K562 (cell line): ENCODE results near the gene RNF212B. TPM values are rescaled to one million over a fixed set of nuclear protein-coding genes. Genes with fewer than 3 reads are reported as not detected.
A peak's percentile ranks its signal among the peaks of the same experiment; 100 is the strongest.

ENCODE experiments used
- ATAC-seq: fragments of 200-7000 bp; cut with Tn5 transposase; 3 replicates; pipeline ENCODE4 v1.9.1; 2020; ENCODE audit warnings: moderate library complexity
- BruUV-seq: library from RNA; stranded (reverse); fragments of 400-500 nt; replicated peaks from 2 replicates; lab custom pipeline; 2021; lab: Mats Ljungman, UMichigan
- CTCF ChIA-PET: fragments of 300-600 bp; formaldehyde crosslinking; extraction: SDS; loops from one replicate; lab custom pipeline; 2021; ENCODE audit warnings: low intra/inter-chr PET ratio; lab: Yijun Ruan, JAX
- POLR2A ChIA-PET: fragments of 300-600, 350-650 bp; sonication (Branson Sonifier 250); formaldehyde crosslinking; extraction: SDS; loops from one replicate; lab custom pipeline; 2021; ENCODE audit warnings: antibody characterized with exemption, inconsistent platforms; lab: Yijun Ruan, JAX
- DNase-seq, 4 experiments: peaks; one replicate each; pipeline versions ENCODE4 v3.0.0 to v3.0.0-alpha.2; 2011 to 2018; ENCODE audit warnings: low spot score in 3 of 4, mixed read lengths in 3 of 4; ENCODE audit errors: extremely low read depth in 1 of 4
- FAIRE-seq: peaks from 2 replicates; lab custom pipeline; 2011; peaks lifted over from hg19 to GRCh38; lab: Jason Lieb, UNC
- H2AFZ ChIP-seq: 2 replicates; pipeline ENCODE4 v1.6.0; 2011; ENCODE audit warnings: low read depth, low read length, control low read depth, inconsistent platforms
- H3K27ac ChIP-seq: fragments of 200-600 bp; 3 replicates; pipeline ENCODE4 v1.8.0; 2011; ENCODE audit warnings: low read depth, mild to moderate bottlenecking, control low read depth, inconsistent platforms, low read length, moderate library complexity, mixed read lengths; ENCODE audit errors: extremely low read depth
- H3K27me3 ChIP-seq, 2 experiments: fragments of 300-600 bp in 1 of 2; 2 replicates in 1 of 2; 3 replicates in 1 of 2; pipeline versions ENCODE4 v1.6.0 to v1.8.0; 2011; ENCODE audit warnings: inconsistent platforms in 2 of 2, low read length in 2 of 2, mild to moderate bottlenecking in 1 of 2, mixed read lengths in 1 of 2, moderate library complexity in 1 of 2; ENCODE audit not compliant: control insufficient read depth in 2 of 2, insufficient read depth in 2 of 2
- H3K36me3 ChIP-seq: fragments of 300-600 bp; 3 replicates; pipeline ENCODE4 v1.8.0; 2011; ENCODE audit warnings: mild to moderate bottlenecking, low read length, inconsistent platforms; ENCODE audit not compliant: control insufficient read depth, insufficient read depth
- H3K4me1 ChIP-seq, 2 experiments: fragments of 200-600 bp in 1 of 2; replicated peaks in 1 of 2; 2 replicates in 1 of 2; 3 replicates in 1 of 2; pipeline versions ENCODE4 v1.5.1 to v1.8.0; 2011; ENCODE audit warnings: inconsistent platforms in 2 of 2, low read length in 2 of 2, mild to moderate bottlenecking in 1 of 2, mixed read lengths in 1 of 2, moderate library complexity in 1 of 2; ENCODE audit not compliant: control insufficient read depth in 2 of 2, insufficient read depth in 2 of 2
- H3K4me2 ChIP-seq: 2 replicates; pipeline ENCODE4 v1.6.1; 2011; ENCODE audit warnings: low read length, control low read depth, inconsistent platforms, mixed read lengths; ENCODE audit not compliant: insufficient read depth
- H3K4me3 ChIP-seq: fragments of 200-600 bp; sonication (generic), shearing (Covaris generic); 2 replicates; pipeline ENCODE4 v1.5.1; 2016; ENCODE audit warnings: control low read depth, inconsistent platforms
- H3K79me2 ChIP-seq: fragments of 200-600 bp; 3 replicates; pipeline ENCODE4 v1.8.0; 2011; ENCODE audit warnings: low read length, inconsistent platforms; ENCODE audit not compliant: control insufficient read depth, insufficient read depth
- H3K9ac ChIP-seq, 2 experiments: 2 replicates each; pipeline versions ENCODE4 v1.6.0 to v1.6.1; 2011; ENCODE audit warnings: low read depth in 2 of 2, low read length in 2 of 2, control low read depth in 1 of 2, inconsistent platforms in 1 of 2, mild to moderate bottlenecking in 1 of 2, mixed read lengths in 1 of 2; ENCODE audit not compliant: insufficient read depth in 1 of 2
- H3K9me1 ChIP-seq: one replicate; pipeline ENCODE4 v1.6.0; 2011; ENCODE audit warnings: inconsistent platforms, mild to moderate bottlenecking, low read length, moderate library complexity; ENCODE audit not compliant: control insufficient read depth, insufficient read depth
- H3K9me3 ChIP-seq: replicated peaks from 2 replicates; pipeline ENCODE4 v1.5.1; 2011; ENCODE audit warnings: low read depth, low read length, inconsistent platforms; ENCODE audit not compliant: control insufficient read depth, insufficient read depth
- H4K20me1 ChIP-seq: replicated peaks from 2 replicates; pipeline ENCODE4 v1.6.1; 2011; ENCODE audit warnings: low read length, inconsistent platforms, mixed read lengths; ENCODE audit not compliant: control insufficient read depth, insufficient read depth
- CEBPB ChIP-seq: fragments of 450-650 bp; IDR thresholded peaks from 2 replicates; pipeline ENCODE4 v1.6.1; 2016; ENCODE audit warnings: missing genetic modification characterization, missing compliant biosample characterization
- HNRNPUL1 ChIP-seq: fragments of 200-400 bp; formaldehyde crosslinking; IDR thresholded peaks from 2 replicates; pipeline ENCODE4 v1.6.1; 2017; ENCODE audit warnings: low read length
- ILK ChIP-seq: fragments of 450-650 bp; IDR thresholded peaks from 2 replicates; pipeline ENCODE4 v1.6.1; 2016; ENCODE audit warnings: missing genetic modification characterization, low read depth, mild to moderate bottlenecking, missing compliant biosample characterization, moderate library complexity, borderline replicate concordance
- KLF10 ChIP-seq: fragments of 250-450 bp; sonication (Bioruptor Pico); IDR thresholded peaks from 2 replicates; pipeline ENCODE4 v1.6.1; 2021; ENCODE audit warnings: matching md5 sums
- KLF13 ChIP-seq: fragments of 450-650 bp; IDR thresholded peaks from 2 replicates; pipeline ENCODE4 v1.6.1; 2016; ENCODE audit warnings: missing genetic modification characterization, low read depth, mild to moderate bottlenecking, missing compliant biosample characterization, moderate library complexity, borderline replicate concordance
- PHF8 ChIP-seq: fragments of 200-600 bp; sonication (generic); IDR thresholded peaks from 2 replicates; pipeline ENCODE4 v1.6.1; 2012; ENCODE audit warnings: mixed run types, mild to moderate bottlenecking, inconsistent platforms, low read length, moderate library complexity, borderline replicate concordance
- SMAD1 ChIP-seq: fragments of 150-350 bp; IDR thresholded peaks from 2 replicates; pipeline ENCODE4 v1.6.1; 2014; ENCODE audit warnings: low read length, low read depth; ENCODE audit not compliant: partially characterized antibody
- TAF1 ChIP-seq: IDR thresholded peaks from 2 replicates; pipeline ENCODE4 v1.6.1; 2011; ENCODE audit warnings: mild to moderate bottlenecking, low read length, moderate library complexity; ENCODE audit not compliant: insufficient read depth, control insufficient read depth, severe bottlenecking; ENCODE audit errors: extremely low read depth
- ZBTB8A ChIP-seq: fragments of 450-650 bp; IDR thresholded peaks from 2 replicates; pipeline ENCODE4 v1.6.1; 2018; ENCODE audit warnings: mild to moderate bottlenecking, moderate library complexity; ENCODE audit not compliant: partially characterized antibody
- ZNF143 ChIP-seq: sonication (generic); formaldehyde crosslinking; IDR thresholded peaks from 2 replicates; pipeline ENCODE4 v1.9.0; 2022; ENCODE audit warnings: mild to moderate bottlenecking, missing genetic modification reagents
- ZNF436 ChIP-seq: fragments of 250-450, 450-650 bp; sonication (Bioruptor Pico); formaldehyde crosslinking; IDR thresholded peaks from 2 replicates; pipeline ENCODE4 v1.7.0; 2020; ENCODE audit warnings: mild to moderate bottlenecking
- ZNF696 ChIP-seq: fragments of 250-450 bp; sonication (Bioruptor Pico); conservative IDR thresholded peaks from 2 replicates; pipeline ENCODE4 v1.4.0; 2020; ENCODE audit warnings: mild to moderate bottlenecking, moderate library complexity
- ZSCAN29 ChIP-seq: fragments of 450-650 bp; IDR thresholded peaks from 2 replicates; pipeline ENCODE4 v1.6.1; 2017
- WGBS: fragments of 100-300 bp; shearing (Covaris generic); methylation state at CpG from one replicate; pipeline ENCODE4 v1.1.6; 2016; ENCODE audit warnings: low coverage, mixed read lengths; ENCODE audit not compliant: insufficient coverage; ENCODE audit errors: missing lambda C conversion rate; 5-methylcytosine and 5-hydroxymethylcytosine counted together
- in situ Hi-C: fragments of 300-500 bp; cut with MboI; formaldehyde crosslinking; loops from 4 replicates; pipeline ENCODE4 v1.15.0; 2018; ENCODE audit warnings: inconsistent platforms, mixed read lengths
- intact Hi-C: fragments of 100-400 bp; cut with micrococcal nuclease; formaldehyde crosslinking; loops from 2 replicates; pipeline ENCODE4 v1.14.2; 2022
- polyA plus RNA-seq, 8 experiments: library from polyadenylated mRNA; depleted of rRNA in 4 of 8; stranded (reverse) in 5 of 8; unstranded in 3 of 8; fragments of >200 nt; fragmentation: Nextera tagmentation in 2 of 8; fragmentation: Illumina TruSeq in 1 of 8; extraction: Ambion mirVana in 2 of 8; extraction: Trizol in 1 of 8; gene quantifications; 2 replicates each; pipeline versions ENCODE4 v1.2.1 to v1.2.3, GENCODE V29; 2011 to 2014; ENCODE audit warnings: inconsistent platforms in 1 of 8, missing spikeins in 1 of 8
- total RNA-seq, 7 experiments: library from RNA; depleted of rRNA in 6 of 7; stranded (reverse); fragments of >200 nt in 6 of 7; fragmentation: Illumina TruSeq in 2 of 7; extraction: Trizol in 2 of 7; gene quantifications; 2 replicates each; pipeline versions ENCODE4 v1.2.1 to v1.2.3, GENCODE V29; 2011 to 2021; ENCODE audit warnings: low replicate concordance in 1 of 7
- TF ChIP-seq, protein P1 (sequence below): fragments of 200-800 bp; sonication (Bioruptor generic); IDR thresholded peaks from 2 replicates; pipeline ENCODE4 v1.6.1; 2017; ENCODE audit warnings: missing genetic modification characterization, missing compliant biosample characterization

The RNF212B gene
- total and polyA plus RNA-seq, 9 of the 15 experiments (the other 6 are each of a cell fraction or from before 2014, with no cell fraction given), result 0.15 to 0.43 (median 0.27) TPM; not detected in 3

DNA sequence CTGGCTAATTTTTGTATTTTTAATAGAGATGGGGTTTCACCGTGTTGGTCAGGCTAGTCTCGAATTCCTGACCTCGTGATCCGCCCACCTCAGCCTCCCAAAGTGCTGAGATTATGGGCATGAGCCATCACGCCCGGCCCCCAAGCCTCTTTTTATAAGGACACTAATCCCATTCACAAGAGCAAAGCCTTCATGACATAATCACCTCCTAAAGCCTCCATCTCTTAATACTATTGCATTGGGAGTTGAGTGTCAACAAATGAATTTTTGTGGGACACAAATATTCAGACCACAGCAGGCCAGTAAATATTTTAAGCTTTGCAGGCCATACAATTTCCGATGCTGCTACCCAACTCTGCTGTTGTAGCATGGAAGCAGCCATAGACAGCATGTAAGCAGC, 10.9 kb downstream of the RNF212B start (continued):
- no peak for TF ChIP-seq PHF8

GRCh38 chr14:23249824-23250223, 12.1 kb downstream of the RNF212B start:
- in situ Hi-C loops, result no loop called here
- Histone ChIP-seq H3K9ac (no peak overlapping the region), H3K4me2 (no peak overlapping the region), H3K79me2 (no peaks in the 10 kb centered on the region), H3K27ac (no peak overlapping the region), H3K9me1 (no peaks in the 10 kb centered on the region), H2AFZ (no peak overlapping the region), H3K27me3 (no peaks in the 10 kb centered on the region; a peak in 1 of 5 replicates), H3K36me3 (no peaks in the 10 kb centered on the region), H3K9me3 (no peaks in the 10 kb centered on the region), H3K4me1 (no peaks in the 10 kb centered on the region; a peak in 3 of 5 replicates), H4K20me1 (no peaks in the 10 kb centered on the region), H3K4me3 (no peak overlapping the region)
- no peak for TF ChIP-seq ZNF436
- peak; percentile 35; the same call in 1 of the 2 replicates for TF ChIP-seq CEBPB (tag)
- BruUV-seq, result no TSS peak
- CTCF ChIA-PET, result no interaction called here
- whole genome bisulfite sequencing, result 19% methylated on average over 6 of the region's 6 CpGs
- no peak for ATAC-seq
- FAIRE-seq, result no peak
- intact Hi-C loops, result no loop called here
- POLR2A ChIA-PET, result interaction anchor here (0.6 kb wide), 2 partner anchors 19 to 79 kb away, joined by 3 read pairs; no protein-coding TSS in a partner anchor
- DNase-seq, result no peak

- Histone ChIP-seq H3K9me3 (no peaks in the 10 kb centered on the region), H3K36me3 (no peaks in the 10 kb centered on the region), H2AFZ (no peak overlapping the region), H3K27me3 (no peaks in the 10 kb centered on the region; a peak in 1 of 5 replicates), H3K9me1 (no peaks in the 10 kb centered on the region), H3K4me3 (no peak overlapping the region), H3K79me2 (no peaks in the 10 kb centered on the region), H3K4me2 (no peak overlapping the region), H3K4me1 (no peaks in the 10 kb centered on the region; a peak in 3 of 5 replicates), H4K20me1 (no peaks in the 10 kb centered on the region), H3K9ac (no peak overlapping the region), H3K27ac (no peak overlapping the region)
- intact Hi-C loops (no loop called here), in situ Hi-C loops (no loop called here)
- FAIRE-seq, result no peak
- CTCF ChIA-PET, result no interaction called here
- POLR2A ChIA-PET, result interaction anchor here (0.5 to 1.0 kb wide), 2 partner anchors 14 to 49 kb away, joined by 3 read pairs; no protein-coding TSS in a partner anchor
- ATAC-seq, result no peak
- no TSS peak for BruUV-seq
- no peak for DNase-seq
- WGBS, result 14% methylated on average over 3 of the region's 3 CpGs
- TF ChIP-seq ZNF696 (CRISPR knock-in tag) (no peak), SMAD1 (no peak), ZBTB8A (no peak), TAF1 (no peak), KLF13 (tag) (no peak), ILK (tag) (no peak), ZNF143 (CRISPR knock-in tag) (no peak), HNRNPUL1 (no peak), KLF10 (no peak), ZSCAN29 (no peak)
- TF ChIP-seq, protein P1, sequence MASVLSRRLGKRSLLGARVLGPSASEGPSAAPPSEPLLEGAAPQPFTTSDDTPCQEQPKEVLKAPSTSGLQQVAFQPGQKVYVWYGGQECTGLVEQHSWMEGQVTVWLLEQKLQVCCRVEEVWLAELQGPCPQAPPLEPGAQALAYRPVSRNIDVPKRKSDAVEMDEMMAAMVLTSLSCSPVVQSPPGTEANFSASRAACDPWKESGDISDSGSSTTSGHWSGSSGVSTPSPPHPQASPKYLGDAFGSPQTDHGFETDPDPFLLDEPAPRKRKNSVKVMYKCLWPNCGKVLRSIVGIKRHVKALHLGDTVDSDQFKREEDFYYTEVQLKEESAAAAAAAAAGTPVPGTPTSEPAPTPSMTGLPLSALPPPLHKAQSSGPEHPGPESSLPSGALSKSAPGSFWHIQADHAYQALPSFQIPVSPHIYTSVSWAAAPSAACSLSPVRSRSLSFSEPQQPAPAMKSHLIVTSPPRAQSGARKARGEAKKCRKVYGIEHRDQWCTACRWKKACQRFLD (CRISPR knock-in tag), result no peak
These were observed 14.3 kb downstream of the RNF212B start for GRCh38 chr14:23252006-23252405.
